ENCODE data around the gene ULK2. TPM values are rescaled to one million over a fixed set of nuclear protein-coding genes. Genes with fewer than 3 reads are reported as not detected.
A peak's percentile ranks its signal among the peaks of the same experiment; 100 is the strongest.

ULK2 gene
- total and polyA plus RNA-seq, 2 donors from 2014 or later: 6.6 to 16.3 TPM

DNA sequence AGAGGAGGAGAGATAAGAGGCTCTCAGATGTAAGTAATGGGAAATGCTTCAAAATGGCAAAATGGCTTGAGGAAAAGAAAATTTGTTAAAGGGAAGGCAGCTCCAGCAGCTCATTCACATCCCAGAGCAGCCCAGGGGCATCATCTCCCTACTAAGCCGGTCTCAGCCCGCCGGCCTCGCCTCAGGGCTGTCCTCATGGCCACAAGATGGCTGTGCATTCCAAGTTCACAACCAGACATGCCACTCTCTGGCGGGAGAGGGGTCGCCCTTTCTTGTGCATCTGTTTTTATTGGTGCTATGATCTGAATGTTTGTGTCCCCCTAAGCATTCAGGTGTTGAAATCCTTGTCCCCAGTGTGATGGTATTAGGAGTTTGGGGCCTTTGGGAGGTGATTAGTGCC lies 137.8 kb downstream of the ULK2 start:
- no peaks in the 10 kb centered on the region for H3K9me3 ChIP-seq (ENCODE audit: control insufficient read depth in 2 of 3, insufficient read depth in 1 of 3, low read length in 3 of 3)
- H3K4me3 ChIP-seq (ENCODE audit: low read length in 3 of 3): no peak overlapping the region
- FAIRE-seq (no peak), DNase-seq (peak in 1 of 5 donors; percentile 59)
- no peak overlapping the region for H3K27ac ChIP-seq (ENCODE audit: low read depth in 2 of 2, low read length in 2 of 2)
- no peak overlapping the region for H3K9ac ChIP-seq (ENCODE audit: low read length in 3 of 3)
- H3K36me3 ChIP-seq (ENCODE audit: control insufficient read depth in 2 of 3, insufficient read depth in 3 of 3, low read length in 3 of 3): no peaks in the 10 kb centered on the region
- TF ChIP-seq, protein P1, sequence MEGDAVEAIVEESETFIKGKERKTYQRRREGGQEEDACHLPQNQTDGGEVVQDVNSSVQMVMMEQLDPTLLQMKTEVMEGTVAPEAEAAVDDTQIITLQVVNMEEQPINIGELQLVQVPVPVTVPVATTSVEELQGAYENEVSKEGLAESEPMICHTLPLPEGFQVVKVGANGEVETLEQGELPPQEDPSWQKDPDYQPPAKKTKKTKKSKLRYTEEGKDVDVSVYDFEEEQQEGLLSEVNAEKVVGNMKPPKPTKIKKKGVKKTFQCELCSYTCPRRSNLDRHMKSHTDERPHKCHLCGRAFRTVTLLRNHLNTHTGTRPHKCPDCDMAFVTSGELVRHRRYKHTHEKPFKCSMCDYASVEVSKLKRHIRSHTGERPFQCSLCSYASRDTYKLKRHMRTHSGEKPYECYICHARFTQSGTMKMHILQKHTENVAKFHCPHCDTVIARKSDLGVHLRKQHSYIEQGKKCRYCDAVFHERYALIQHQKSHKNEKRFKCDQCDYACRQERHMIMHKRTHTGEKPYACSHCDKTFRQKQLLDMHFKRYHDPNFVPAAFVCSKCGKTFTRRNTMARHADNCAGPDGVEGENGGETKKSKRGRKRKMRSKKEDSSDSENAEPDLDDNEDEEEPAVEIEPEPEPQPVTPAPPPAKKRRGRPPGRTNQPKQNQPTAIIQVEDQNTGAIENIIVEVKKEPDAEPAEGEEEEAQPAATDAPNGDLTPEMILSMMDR (IDR thresholded peaks at IDR 0.05; ENCODE audit: borderline replicate concordance, extremely low read depth, insufficient read depth): no peak
- peaks cover 0 to 19% (median 17%) of the 10 kb centered on the region in 3 donors for H3K4me1 ChIP-seq (ENCODE audit: control insufficient read depth in 2 of 3, insufficient read depth in 2 of 3, low read depth in 1 of 3, low read length in 3 of 3)
- no peaks in the 10 kb centered on the region for H3K27me3 ChIP-seq (ENCODE audit: control insufficient read depth, insufficient read depth, low read length)
- intact Hi-C loops (cut with DNase I): no loop called here

DNA sequence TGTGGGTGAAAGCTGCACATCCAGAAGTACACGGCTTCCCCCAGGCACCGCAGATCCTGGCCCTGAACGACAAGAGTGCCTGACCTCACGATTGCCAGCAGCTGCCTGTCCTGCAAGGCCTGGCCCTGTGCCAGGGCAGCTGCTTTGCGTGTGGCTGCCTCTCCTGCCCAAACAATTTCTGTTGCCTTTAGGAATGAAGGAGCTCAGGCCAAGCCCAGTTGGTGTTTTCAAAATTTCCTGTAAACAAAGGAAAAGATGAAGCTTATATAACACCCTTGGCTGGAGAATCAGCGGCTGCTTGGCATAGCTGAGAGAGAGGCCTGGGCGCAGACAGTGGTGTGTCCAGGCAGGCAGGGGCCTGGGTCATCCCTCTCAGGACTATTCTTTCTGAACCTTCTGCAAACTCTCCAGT lies 139.6 kb downstream of the ULK2 start:
- peak overlapping the region in 1 of 3 donors; percentile 27 for H3K9ac ChIP-seq (ENCODE audit: low read length in 3 of 3)

DNA sequence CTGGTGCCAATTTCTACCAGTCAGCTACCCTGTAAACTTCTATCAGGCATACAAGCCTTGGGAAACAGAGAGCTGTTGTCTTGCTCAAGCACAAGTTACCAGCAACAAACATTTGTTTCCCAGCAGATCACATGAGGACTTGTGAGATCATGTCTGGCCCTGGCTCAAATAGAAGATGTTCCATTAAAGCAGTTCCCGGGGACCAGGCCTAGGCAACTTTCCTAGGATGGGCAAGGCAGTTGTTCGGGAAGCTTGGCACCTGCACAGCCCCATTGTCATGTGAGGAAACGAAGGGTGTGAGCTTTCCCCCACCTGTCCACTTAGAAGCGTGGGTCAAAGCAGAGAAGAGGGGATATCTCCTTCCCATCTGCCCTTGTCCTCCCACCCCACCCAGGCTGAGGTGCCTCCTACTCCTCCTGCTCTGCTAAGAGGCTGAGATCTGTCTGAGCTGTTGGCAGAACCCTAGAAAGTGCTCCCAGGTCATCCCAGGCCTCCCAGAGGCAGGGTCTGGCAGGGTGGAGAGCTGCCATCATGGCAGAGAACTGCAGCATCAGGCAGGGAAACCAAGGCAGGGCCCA lies 140.1 kb downstream of the ULK2 start:
- no peaks in the 10 kb centered on the region for H3K27me3 ChIP-seq (ENCODE audit: control insufficient read depth, insufficient read depth, low read length)
- H3K27ac ChIP-seq (ENCODE audit: low read depth in 2 of 2, low read length in 2 of 2): peak overlapping the region; percentile 85 to 92
- no peak for FAIRE-seq
- TF ChIP-seq, protein P1 (IDR thresholded peaks at IDR 0.05; ENCODE audit: borderline replicate concordance, extremely low read depth, insufficient read depth): no peak
- intact Hi-C loops (cut with DNase I): no loop called here
- no peaks in the 10 kb centered on the region for H3K36me3 ChIP-seq (ENCODE audit: control insufficient read depth in 2 of 3, insufficient read depth in 3 of 3, low read length in 3 of 3)
- DNase-seq: peak in 1 of 5 donors; percentile 63
- no peaks in the 10 kb centered on the region for H3K9me3 ChIP-seq (ENCODE audit: control insufficient read depth in 2 of 3, insufficient read depth in 1 of 3, low read length in 3 of 3)
- H3K9ac ChIP-seq (ENCODE audit: low read length in 3 of 3): peak overlapping the region in 1 of 3 donors; percentile 27
- H3K4me1 ChIP-seq (ENCODE audit: control insufficient read depth in 2 of 3, insufficient read depth in 2 of 3, low read depth in 1 of 3, low read length in 3 of 3): peaks cover 0 to 25% (median 22%) of the 10 kb centered on the region in 3 donors
- no peak overlapping the region for H3K4me3 ChIP-seq (ENCODE audit: low read length in 3 of 3)

More for the DNA sequence above, 139.6 kb downstream of the ULK2 start:
- TF ChIP-seq, protein P1 (IDR thresholded peaks at IDR 0.05; ENCODE audit: borderline replicate concordance, extremely low read depth, insufficient read depth): no peak
- H3K4me3 ChIP-seq (ENCODE audit: low read length in 3 of 3): no peak overlapping the region
- peak in 4 of 5 donors; percentile 56 to 92 (median 67) for DNase-seq
- no peaks in the 10 kb centered on the region for H3K36me3 ChIP-seq (ENCODE audit: control insufficient read depth in 2 of 3, insufficient read depth in 3 of 3, low read length in 3 of 3)
- no peak for FAIRE-seq
- intact Hi-C loops (cut with DNase I): no loop called here
- peaks cover 0 to 22% (median 22%) of the 10 kb centered on the region in 3 donors for H3K4me1 ChIP-seq (ENCODE audit: control insufficient read depth in 2 of 3, insufficient read depth in 2 of 3, low read depth in 1 of 3, low read length in 3 of 3)
- peak overlapping the region; percentile 85 to 92 for H3K27ac ChIP-seq (ENCODE audit: low read depth in 2 of 2, low read length in 2 of 2)
- no peaks in the 10 kb centered on the region for H3K27me3 ChIP-seq (ENCODE audit: control insufficient read depth, insufficient read depth, low read length)
- H3K9me3 ChIP-seq (ENCODE audit: control insufficient read depth in 2 of 3, insufficient read depth in 1 of 3, low read length in 3 of 3): no peaks in the 10 kb centered on the region
